VCaP (cell line): ENCODE measurements around the gene TMF1.

Experiments used
- H3K27ac ChIP-seq: fragments of 450-650 bp; 2 replicates; pipeline ENCODE4 v1.5.1; 2017
- CTCF ChIP-seq: fragments of 450-650 bp; conservative IDR thresholded peaks from 2 replicates; pipeline ENCODE4 v1.5.1; 2017; ENCODE audit warnings: mild to moderate bottlenecking, moderate library complexity

TMF1 gene

GRCh38 chr3:69005071-69005790 is 46.9 kb downstream of the TMF1 start:
- TF ChIP-seq CTCF: no peak
- H3K27ac ChIP-seq: no peak overlapping the region

- H3K27ac ChIP-seq: no peak overlapping the region
- TF ChIP-seq CTCF: no peak
These were observed 48.0 kb downstream of the TMF1 start for GRCh38 chr3:69004138-69004537.

- TF ChIP-seq CTCF: no peak
- H3K27ac ChIP-seq: no peak overlapping the region
These were observed 52.5 kb downstream of the TMF1 start for GRCh38 chr3:68999605-69000004.

DNA sequence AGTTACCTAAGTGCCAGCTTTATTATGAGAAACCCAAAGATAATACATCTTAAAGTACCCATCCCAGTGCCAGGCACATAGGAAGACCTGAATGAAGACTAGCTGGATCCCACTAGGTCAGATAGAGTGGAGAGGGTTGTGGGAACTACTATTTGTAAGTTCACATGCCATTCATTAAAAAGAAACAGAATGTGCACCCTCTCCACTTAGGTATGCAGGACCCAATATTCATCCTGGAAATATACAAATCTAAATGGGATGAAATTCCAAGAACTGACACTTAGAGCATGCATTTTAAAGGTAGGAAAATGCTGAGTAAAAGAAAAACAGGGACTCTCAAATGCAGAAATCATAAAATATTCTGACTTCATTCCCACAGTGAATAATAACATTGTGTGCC is 53.0 kb downstream of the TMF1 start:
- no peak overlapping the region for H3K27ac ChIP-seq
- no peak for TF ChIP-seq CTCF

DNA sequence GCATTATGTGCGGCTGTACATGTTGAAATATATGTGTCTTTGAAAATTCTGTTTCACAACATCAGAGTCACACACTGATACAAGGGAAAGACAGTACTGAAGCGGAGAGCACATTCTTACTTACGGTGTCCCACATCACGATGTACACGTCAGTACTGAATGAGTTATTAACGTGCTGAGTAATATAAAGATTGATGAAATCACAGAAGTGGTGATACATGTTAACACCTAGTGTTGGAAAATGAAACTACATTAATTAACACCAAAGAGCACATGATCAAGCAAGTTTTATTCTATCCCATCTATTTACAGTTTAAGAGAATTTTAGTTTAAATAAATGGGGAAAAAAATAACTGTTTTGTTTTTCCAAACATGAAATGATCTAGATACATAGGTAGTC is 54.2 kb downstream of the TMF1 start:
- no peak overlapping the region for H3K27ac ChIP-seq
- TF ChIP-seq CTCF: 0 out of 2 replicates have a peak, but pooled peaks have one; percentile 9

DNA sequence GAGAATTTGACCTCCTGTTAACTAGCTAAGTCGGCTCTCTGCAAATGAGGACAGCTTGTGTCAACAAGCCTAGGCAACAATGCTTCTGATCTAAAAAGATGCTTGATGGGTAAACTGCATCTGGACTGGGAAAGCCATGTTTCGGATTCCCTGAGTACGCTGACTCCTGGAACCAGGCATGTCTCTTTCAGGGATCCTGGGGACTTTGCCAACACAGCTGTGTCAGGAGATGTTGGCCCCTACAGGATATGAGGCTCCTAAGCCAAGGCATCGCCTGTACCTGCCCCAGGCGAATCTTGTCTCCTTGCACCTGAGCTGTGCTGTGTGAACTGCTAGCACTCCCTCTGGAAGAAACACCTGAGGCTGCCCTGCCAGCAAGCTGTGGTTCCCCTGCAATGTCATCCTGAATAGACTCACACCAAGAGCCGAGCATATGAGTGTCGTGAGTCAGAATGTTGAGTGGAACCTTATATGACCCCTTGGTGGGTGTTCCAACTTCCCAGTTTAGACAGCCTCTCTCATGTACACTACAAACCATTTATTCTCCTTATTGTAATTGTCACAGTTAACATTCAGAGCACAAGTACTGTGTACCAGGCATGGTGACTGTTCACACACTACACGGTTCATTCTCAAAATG is 55.7 kb downstream of the TMF1 start:
- no peak for TF ChIP-seq CTCF
- no peak overlapping the region for H3K27ac ChIP-seq

DNA sequence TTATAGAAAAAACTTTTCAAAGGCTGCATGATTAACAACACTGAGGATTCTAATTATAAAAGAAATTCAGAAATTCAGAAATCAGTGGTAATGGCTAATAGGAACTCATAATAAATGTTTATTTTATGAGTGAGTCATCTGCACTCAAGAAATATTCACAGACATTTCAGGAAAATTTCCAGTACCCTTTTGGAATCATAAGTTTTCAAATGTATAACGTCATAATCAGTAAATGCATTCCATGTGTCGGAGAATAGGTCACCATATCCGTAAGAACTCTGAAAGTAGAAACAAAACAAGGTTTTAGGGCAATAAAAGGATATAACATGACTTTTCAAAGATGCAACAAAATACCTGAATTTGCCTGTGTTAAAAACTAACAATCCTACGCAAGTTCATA is 63.4 kb downstream of the TMF1 start:
- TF ChIP-seq CTCF: no peak

More for the DNA sequence above, 63.4 kb downstream of the TMF1 start:
- no peak overlapping the region for H3K27ac ChIP-seq
